ENCODE data around the gene ELL2. TPM values are rescaled to one million over a fixed set of nuclear protein-coding genes. Genes with fewer than 3 reads are reported as not detected.

Gene ELL2
- total and polyA plus RNA-seq, 11 donors = 6.7 to 74.5 (median 31.1) TPM

- DNase-seq = no peak
- H3K4me1 ChIP-seq = peaks cover 0 to 40% (median 21%) of the 10 kb centered on the region in 12 donors
- intact Hi-C loops (cut with DNase I) = no loop called here
- H3K36me3 ChIP-seq = peaks cover 0 to 4% (median 0%) of the 10 kb centered on the region in 9 donors
- no peaks in the 10 kb centered on the region for H3K9me3 ChIP-seq
- H3K27ac ChIP-seq = no peak overlapping the region
- no peak for ATAC-seq
- TF ChIP-seq, protein P1, sequence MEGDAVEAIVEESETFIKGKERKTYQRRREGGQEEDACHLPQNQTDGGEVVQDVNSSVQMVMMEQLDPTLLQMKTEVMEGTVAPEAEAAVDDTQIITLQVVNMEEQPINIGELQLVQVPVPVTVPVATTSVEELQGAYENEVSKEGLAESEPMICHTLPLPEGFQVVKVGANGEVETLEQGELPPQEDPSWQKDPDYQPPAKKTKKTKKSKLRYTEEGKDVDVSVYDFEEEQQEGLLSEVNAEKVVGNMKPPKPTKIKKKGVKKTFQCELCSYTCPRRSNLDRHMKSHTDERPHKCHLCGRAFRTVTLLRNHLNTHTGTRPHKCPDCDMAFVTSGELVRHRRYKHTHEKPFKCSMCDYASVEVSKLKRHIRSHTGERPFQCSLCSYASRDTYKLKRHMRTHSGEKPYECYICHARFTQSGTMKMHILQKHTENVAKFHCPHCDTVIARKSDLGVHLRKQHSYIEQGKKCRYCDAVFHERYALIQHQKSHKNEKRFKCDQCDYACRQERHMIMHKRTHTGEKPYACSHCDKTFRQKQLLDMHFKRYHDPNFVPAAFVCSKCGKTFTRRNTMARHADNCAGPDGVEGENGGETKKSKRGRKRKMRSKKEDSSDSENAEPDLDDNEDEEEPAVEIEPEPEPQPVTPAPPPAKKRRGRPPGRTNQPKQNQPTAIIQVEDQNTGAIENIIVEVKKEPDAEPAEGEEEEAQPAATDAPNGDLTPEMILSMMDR (IDR thresholded peaks at IDR 0.05) = no peak
- TF ChIP-seq POLR2A (IDR thresholded peaks at IDR 0.05) = no peak
- WGBS, 4 donors = 65 to 87% (median 78%) methylated on average over 3 of the region's 3 CpGs
- no peaks in the 10 kb centered on the region for H3K27me3 ChIP-seq
- H3K4me3 ChIP-seq = no peak overlapping the region
Observed at GRCh38 chr5:95918421-95919006, 43.1 kb downstream of the ELL2 start.

DNA sequence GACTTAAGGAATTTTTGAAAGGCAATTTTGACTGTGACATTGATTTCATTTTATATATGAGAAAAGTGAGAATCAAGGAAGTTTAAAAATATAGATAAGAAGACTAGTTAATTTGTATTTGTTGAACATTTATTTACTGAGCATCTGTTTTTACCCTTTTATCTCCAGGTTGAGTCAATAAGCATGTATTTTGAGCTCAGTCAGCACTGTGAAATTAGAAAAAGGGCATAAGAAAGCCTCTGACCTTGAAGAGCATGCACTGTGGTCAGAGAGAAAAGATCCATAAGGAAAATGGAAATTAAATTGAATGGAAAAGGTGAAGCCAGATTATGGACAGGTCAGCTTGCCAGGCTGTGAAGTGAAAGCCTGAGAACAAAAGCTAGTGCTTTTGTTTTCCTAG, 44.4 kb downstream of the ELL2 start:
- ATAC-seq (no peak), DNase-seq (no peak)
- peaks cover 0 to 33% (median 20%) of the 10 kb centered on the region in 12 donors for H3K4me1 ChIP-seq
- no peak overlapping the region for H3K4me3 ChIP-seq
- H3K27me3 ChIP-seq = no peaks in the 10 kb centered on the region
- TF ChIP-seq, protein P1 (IDR thresholded peaks at IDR 0.05) = no peak
- no peak for TF ChIP-seq POLR2A (IDR thresholded peaks at IDR 0.05)
- no peaks in the 10 kb centered on the region for H3K9me3 ChIP-seq
- peaks cover 0 to 17% (median 3%) of the 10 kb centered on the region in 9 donors for H3K36me3 ChIP-seq
- no peak overlapping the region for H3K27ac ChIP-seq
- intact Hi-C loops (cut with DNase I) = no loop called here

GRCh38 chr5:95916687-95917085, 45.0 kb downstream of the ELL2 start:
- intact Hi-C loops (cut with DNase I) = no loop called here
- Histone ChIP-seq H3K27me3 (no peaks in the 10 kb centered on the region), H3K36me3 (peaks cover 0 to 23% (median 3%) of the 10 kb centered on the region in 9 donors), H3K9me3 (no peaks in the 10 kb centered on the region), H3K4me3 (no peak overlapping the region), H3K27ac (peak overlapping the region in 1 of 12 donors; percentile 39), H3K4me1 (peaks cover 0 to 33% (median 20%) of the 10 kb centered on the region in 12 donors)
- TF ChIP-seq, protein P1 (IDR thresholded peaks at IDR 0.05) = no peak
- no peak for TF ChIP-seq POLR2A (IDR thresholded peaks at IDR 0.05)
- DNase-seq (no peak), ATAC-seq (no peak)
- WGBS, 4 donors = 86 to 97% (median 92%) methylated on average over 4 of the region's 4 CpGs

GRCh38 chr5:95915999-95916686, 45.5 kb downstream of the ELL2 start:
- peaks cover 0 to 33% (median 20%) of the 10 kb centered on the region in 12 donors for H3K4me1 ChIP-seq

More at GRCh38 chr5:95915999-95916686, 45.5 kb downstream of the ELL2 start:
- Histone ChIP-seq H3K9me3 (no peaks in the 10 kb centered on the region), H3K36me3 (peaks cover 0 to 28% (median 3%) of the 10 kb centered on the region in 9 donors), H3K27me3 (no peaks in the 10 kb centered on the region), H3K27ac (peak overlapping the region in 2 of 12 donors; percentile 22 to 39), H3K4me3 (no peak overlapping the region)
- intact Hi-C loops (cut with DNase I) = no loop called here
- TF ChIP-seq, protein P1 (IDR thresholded peaks at IDR 0.05) = no peak
- TF ChIP-seq POLR2A (IDR thresholded peaks at IDR 0.05) = no peak
- DNase-seq (no peak), ATAC-seq (peak in 3 of 4 donors; percentile 17 to 54 (median 36))
- 59 to 70% (median 64%) methylated on average over 3 of the region's 3 CpGs for WGBS, 4 donors

Measured in heart left ventricle (tissue), 16 donors.